Body of pancreas (tissue), 4 donors: ENCODE data around the gene ERCC2. TPM values are rescaled to one million over a fixed set of nuclear protein-coding genes. Genes with fewer than 3 reads are reported as not detected.

Experiments
- ATAC-seq: fragments of 150-250 bp; one replicate; pipeline ENCODE4 v1.9.1; 2016
- DNase-seq, 4 donors: peaks; one replicate each; pipeline ENCODE4 v3.0.0-alpha.2; 2019
- H3K27ac ChIP-seq, 4 donors: fragments of 200-600 bp; sonication (generic); 1 replicate in 3 of 4; 2 replicates in 1 of 4; pipeline versions ENCODE4 v1.5.1 to v1.6.1; 2016 to 2019; ENCODE audit warnings: mild to moderate bottlenecking in 1 of 4, mixed read lengths in 1 of 4, moderate library complexity in 1 of 4
- H3K27me3 ChIP-seq, 2 donors: fragments of 200-600 bp; sonication (generic); one replicate each; pipeline ENCODE4 v1.6.0; 2016; ENCODE audit warnings: mild to moderate bottlenecking in 1 of 2
- H3K36me3 ChIP-seq, 2 donors: fragments of 200-600 bp; sonication (generic); replicated peaks in 1 of 2; 2 replicates each; pipeline ENCODE4 v1.5.1; 2016; ENCODE audit warnings: low read depth in 2 of 2; ENCODE audit not compliant: insufficient read depth in 1 of 2
- H3K4me1 ChIP-seq: fragments of 200-600 bp; sonication (generic); one replicate; pipeline ENCODE4 v1.6.0; 2016
- H3K4me3 ChIP-seq, 2 donors: fragments of 200-600 bp; sonication (generic); 1 replicate in 1 of 2; 2 replicates in 1 of 2; pipeline ENCODE4 v1.5.1; 2016 to 2019
- H3K9me3 ChIP-seq, 3 donors: fragments of 200-600 bp; sonication (generic); 1 replicate in 2 of 3; 2 replicates in 1 of 3; pipeline ENCODE4 v1.5.1; 2016
- POLR2A ChIP-seq, 3 donors: fragments of 450-650 bp; IDR thresholded peaks; one replicate each; pipeline ENCODE4 v1.6.1; 2016; ENCODE audit warnings: antibody characterized with exemption in 3 of 3, mild to moderate bottlenecking in 2 of 3
- WGBS, 2 donors: methylation state at CpG; one replicate each; pipeline ENCODE4 v1.1.5; 2017; 5-methylcytosine and 5-hydroxymethylcytosine counted together
- intact Hi-C: fragments of 100-400 bp; cut with DNase I; formaldehyde crosslinking; loops from one replicate; pipeline ENCODE4 v1.15.1; 2023
- total RNA-seq, 2 donors: library from RNA; depleted of rRNA; stranded (reverse); fragments of >200 nt; gene quantifications; one replicate each; pipeline ENCODE4 v1.1.0, GENCODE V29; 2016
- TF ChIP-seq, protein P1 (sequence below), 7 experiments: fragments of 450-650 bp in 4 of 7; fragments of 200-600 bp in 3 of 7; sonication (generic) in 3 of 7; IDR thresholded peaks; one replicate each; pipeline ENCODE4 v1.5.1; 2016 to 2019; ENCODE audit warnings: antibody characterized with exemption in 7 of 7

Gene ERCC2
- total RNA-seq, 2 donors from 2014 or later = 7.8 to 29.3 TPM

GRCh38 chr19:45356760-45357444, 13.5 kb downstream of the ERCC2 start:
- no peak for ATAC-seq
- intact Hi-C loops = no loop called here
- Histone ChIP-seq H3K4me3 (no peak overlapping the region), H3K27ac (no peak overlapping the region), H3K9me3 (no peaks in the 10 kb centered on the region), H3K4me1 (no peaks in the 10 kb centered on the region), H3K36me3 (peaks cover 0 to 6% of the 10 kb centered on the region in 2 donors), H3K27me3 (no peaks in the 10 kb centered on the region)
- whole genome bisulfite sequencing, 2 donors = 88 to 91% methylated on average over 15 to 20 of the region's 20 CpGs
- no peak for DNase-seq
- TF ChIP-seq POLR2A (IDR thresholded peaks at IDR 0.05) = no peak
- TF ChIP-seq, protein P1, sequence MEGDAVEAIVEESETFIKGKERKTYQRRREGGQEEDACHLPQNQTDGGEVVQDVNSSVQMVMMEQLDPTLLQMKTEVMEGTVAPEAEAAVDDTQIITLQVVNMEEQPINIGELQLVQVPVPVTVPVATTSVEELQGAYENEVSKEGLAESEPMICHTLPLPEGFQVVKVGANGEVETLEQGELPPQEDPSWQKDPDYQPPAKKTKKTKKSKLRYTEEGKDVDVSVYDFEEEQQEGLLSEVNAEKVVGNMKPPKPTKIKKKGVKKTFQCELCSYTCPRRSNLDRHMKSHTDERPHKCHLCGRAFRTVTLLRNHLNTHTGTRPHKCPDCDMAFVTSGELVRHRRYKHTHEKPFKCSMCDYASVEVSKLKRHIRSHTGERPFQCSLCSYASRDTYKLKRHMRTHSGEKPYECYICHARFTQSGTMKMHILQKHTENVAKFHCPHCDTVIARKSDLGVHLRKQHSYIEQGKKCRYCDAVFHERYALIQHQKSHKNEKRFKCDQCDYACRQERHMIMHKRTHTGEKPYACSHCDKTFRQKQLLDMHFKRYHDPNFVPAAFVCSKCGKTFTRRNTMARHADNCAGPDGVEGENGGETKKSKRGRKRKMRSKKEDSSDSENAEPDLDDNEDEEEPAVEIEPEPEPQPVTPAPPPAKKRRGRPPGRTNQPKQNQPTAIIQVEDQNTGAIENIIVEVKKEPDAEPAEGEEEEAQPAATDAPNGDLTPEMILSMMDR (IDR thresholded peaks at IDR 0.05) = no peak

- H3K36me3 ChIP-seq = peaks cover 0 to 2% of the 10 kb centered on the region in 2 donors
- 96 to 100% methylated on average over 5 to 9 of the region's 9 CpGs for WGBS, 2 donors
- ATAC-seq (no peak), DNase-seq (no peak)
- TF ChIP-seq POLR2A (IDR thresholded peaks at IDR 0.05) = no peak
- TF ChIP-seq, protein P1 (IDR thresholded peaks at IDR 0.05) = no peak
- intact Hi-C loops = no loop called here
- no peak overlapping the region for H3K4me3 ChIP-seq
- H3K9me3 ChIP-seq = no peaks in the 10 kb centered on the region
- H3K4me1 ChIP-seq = no peaks in the 10 kb centered on the region
- H3K27ac ChIP-seq = no peak overlapping the region
- H3K27me3 ChIP-seq = no peaks in the 10 kb centered on the region
Observed at GRCh38 chr19:45355910-45356309, 14.5 kb downstream of the ERCC2 start.

DNA sequence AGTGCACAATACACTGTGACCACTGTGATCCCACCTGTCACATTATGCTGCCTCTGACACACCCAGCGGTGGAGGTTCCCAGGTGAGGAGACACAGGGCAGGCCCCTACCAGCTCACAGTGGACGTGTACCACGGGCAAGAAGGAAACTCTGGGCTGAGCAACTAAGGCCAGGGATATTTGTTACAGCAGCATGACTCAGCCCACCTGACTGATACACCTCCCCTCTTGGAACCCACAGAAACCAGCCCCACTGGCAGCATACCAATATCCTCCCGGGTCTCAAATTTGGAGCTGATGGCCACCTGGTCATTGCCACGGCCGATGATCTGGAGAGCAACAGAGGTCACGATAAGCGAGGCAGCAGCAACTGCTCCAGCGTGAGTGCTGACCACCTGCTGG, 15.0 kb downstream of the ERCC2 start:
- TF ChIP-seq, protein P1 (IDR thresholded peaks at IDR 0.05) = no peak
- TF ChIP-seq POLR2A (IDR thresholded peaks at IDR 0.05) = no peak
- 95 to 98% methylated on average over 6 of the region's 9 CpGs for WGBS, 2 donors
- DNase-seq = no peak
- H3K9me3 ChIP-seq = no peaks in the 10 kb centered on the region
- H3K27me3 ChIP-seq = no peaks in the 10 kb centered on the region
- H3K4me3 ChIP-seq = no peak overlapping the region
- intact Hi-C loops = no loop called here
- peaks cover 0 to 2% of the 10 kb centered on the region in 2 donors for H3K36me3 ChIP-seq
- H3K4me1 ChIP-seq = no peaks in the 10 kb centered on the region
- H3K27ac ChIP-seq = no peak overlapping the region
- no peak for ATAC-seq

DNA sequence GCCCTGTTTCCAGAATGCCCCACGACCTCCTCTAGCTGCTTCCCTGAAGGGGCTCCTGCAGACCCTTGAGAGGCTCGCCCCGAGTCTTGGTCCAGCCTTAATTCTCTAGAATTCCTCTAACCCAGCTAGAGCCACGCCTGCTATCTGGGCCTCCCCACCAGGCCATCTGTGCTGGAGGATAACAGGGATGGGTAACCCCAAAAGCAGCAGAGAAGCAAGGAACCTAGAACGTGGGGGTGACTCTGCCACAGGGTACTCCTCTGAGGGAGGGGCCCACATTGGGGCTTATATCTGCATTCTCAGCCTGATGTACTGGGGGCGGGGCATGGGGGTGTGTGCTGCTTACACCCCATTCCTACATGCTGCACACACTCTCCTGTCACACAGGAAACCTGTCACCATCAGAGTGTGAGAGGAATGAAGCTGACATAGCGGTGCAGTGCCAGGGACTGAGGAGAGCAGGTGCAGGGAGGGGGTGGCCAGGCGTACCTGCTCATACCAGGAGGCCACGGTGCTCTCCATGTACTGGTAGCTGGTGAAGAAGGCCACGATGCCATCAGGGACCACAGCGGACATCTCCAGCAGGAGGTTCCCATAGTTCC, 16.0 kb downstream of the ERCC2 start:
- TF ChIP-seq POLR2A (IDR thresholded peaks at IDR 0.05) = no peak
- TF ChIP-seq, protein P1 (IDR thresholded peaks at IDR 0.05) = no peak
- no peak for ATAC-seq

More for the DNA sequence above, 16.0 kb downstream of the ERCC2 start:
- no peaks in the 10 kb centered on the region for H3K9me3 ChIP-seq
- 84 to 90% methylated on average over 5 to 11 of the region's 11 CpGs for WGBS, 2 donors
- H3K4me3 ChIP-seq = no peak overlapping the region
- peaks cover 0 to 2% of the 10 kb centered on the region in 2 donors for H3K36me3 ChIP-seq
- intact Hi-C loops = no loop called here
- no peak overlapping the region for H3K27ac ChIP-seq
- H3K27me3 ChIP-seq = no peaks in the 10 kb centered on the region
- DNase-seq = no peak
- no peaks in the 10 kb centered on the region for H3K4me1 ChIP-seq
